ENCODE data around the gene UBR1. TPM values are rescaled to one million over a fixed set of nuclear protein-coding genes. Genes with fewer than 3 reads are reported as not detected.

The UBR1 gene
- total RNA-seq, 2 experiments from 2014 or later, result 19.8 to 33.5 TPM

- intact Hi-C loops (cut with micrococcal nuclease; ENCODE audit: unreplicated experiment), result no loop called here
- Histone ChIP-seq H3K4me2 (ENCODE audit: low read length) (no peak overlapping the region), H2AFZ (ENCODE audit: low read length) (no peak overlapping the region), H3K9me3 (ENCODE audit: low read length) (peaks cover 16% of the 10 kb centered on the region), H3K4me1 (ENCODE audit: insufficient read depth, low read length, poor library complexity, severe bottlenecking) (peaks cover 3% of the 10 kb centered on the region), H3K36me3 (ENCODE audit: insufficient read depth, low read length) (no peaks in the 10 kb centered on the region), H4K20me1 (ENCODE audit: insufficient read depth, low read length) (no peaks in the 10 kb centered on the region), H3K4me3 (ENCODE audit: low read depth, low read length, poor library complexity, severe bottlenecking) (no peak overlapping the region), H3K79me2 (ENCODE audit: insufficient read depth, low read depth, low read length) (no peaks in the 10 kb centered on the region), H3K9me2 (ENCODE audit: insufficient read depth, low read length) (no peaks in the 10 kb centered on the region), H3K27ac (ENCODE audit: low read depth, low read length, poor library complexity, severe bottlenecking) (no peak overlapping the region)
- no peak for TF ChIP-seq CTCF (conservative IDR thresholded peaks at IDR 0.05; ENCODE audit: low read length)
- TF ChIP-seq EZH2phosphoT487 (IDR thresholded peaks at IDR 0.05; ENCODE audit: borderline replicate concordance, low read depth, low read length), result no peak
- ChIA-PET CTCF (ENCODE audit: unreplicated experiment) (no interaction called here), POLR2A (interaction anchor here (0.7 kb wide), 1 partner anchor 382 kb away, joined by 3 read pairs; no protein-coding TSS in a partner anchor)
- no TSS peak for BruUV-seq (replicated peaks)
- no peak for DNase-seq (ENCODE audit: low spot score)
Observed at GRCh38 chr15:43127752-43128151, 21.9 kb upstream of the UBR1 start.

GRCh38 chr15:43126356-43126755, 20.5 kb upstream of the UBR1 start:
- intact Hi-C loops (cut with micrococcal nuclease; ENCODE audit: unreplicated experiment), result no loop called here
- no peak overlapping the region for H2AFZ ChIP-seq (ENCODE audit: low read length)
- ChIA-PET POLR2A (interaction anchor here (0.6 kb wide), 1 partner anchor 18 kb away, joined by 3 read pairs; no protein-coding TSS in a partner anchor), CTCF (ENCODE audit: unreplicated experiment) (no interaction called here)
- no peak overlapping the region for H3K4me2 ChIP-seq (ENCODE audit: low read length)
- H3K4me3 ChIP-seq (ENCODE audit: low read depth, low read length, poor library complexity, severe bottlenecking), result no peak overlapping the region
- no peaks in the 10 kb centered on the region for H3K9me2 ChIP-seq (ENCODE audit: insufficient read depth, low read length)
- no peaks in the 10 kb centered on the region for H3K4me1 ChIP-seq (ENCODE audit: insufficient read depth, low read length, poor library complexity, severe bottlenecking)
- H3K79me2 ChIP-seq (ENCODE audit: insufficient read depth, low read depth, low read length), result no peaks in the 10 kb centered on the region
- TF ChIP-seq EZH2phosphoT487 (IDR thresholded peaks at IDR 0.05; ENCODE audit: borderline replicate concordance, low read depth, low read length) (no peak), CTCF (conservative IDR thresholded peaks at IDR 0.05; ENCODE audit: low read length) (no peak)
- no TSS peak for BruUV-seq (replicated peaks)
- no peaks in the 10 kb centered on the region for H4K20me1 ChIP-seq (ENCODE audit: insufficient read depth, low read length)
- DNase-seq (ENCODE audit: low spot score), result no peak
- H3K9me3 ChIP-seq (ENCODE audit: low read length), result peaks cover 16% of the 10 kb centered on the region
- H3K27ac ChIP-seq (ENCODE audit: low read depth, low read length, poor library complexity, severe bottlenecking), result no peak overlapping the region
- H3K36me3 ChIP-seq (ENCODE audit: insufficient read depth, low read length), result no peaks in the 10 kb centered on the region

- no peak for DNase-seq (ENCODE audit: low spot score)
- H3K4me1 ChIP-seq (ENCODE audit: insufficient read depth, low read length, poor library complexity, severe bottlenecking), result no peaks in the 10 kb centered on the region
- no peak overlapping the region for H3K4me2 ChIP-seq (ENCODE audit: low read length)
- no peaks in the 10 kb centered on the region for H3K36me3 ChIP-seq (ENCODE audit: insufficient read depth, low read length)
- BruUV-seq (replicated peaks), result no TSS peak
- H4K20me1 ChIP-seq (ENCODE audit: insufficient read depth, low read length), result no peaks in the 10 kb centered on the region
- H2AFZ ChIP-seq (ENCODE audit: low read length), result no peak overlapping the region
- TF ChIP-seq CTCF (conservative IDR thresholded peaks at IDR 0.05; ENCODE audit: low read length) (no peak), EZH2phosphoT487 (IDR thresholded peaks at IDR 0.05; ENCODE audit: borderline replicate concordance, low read depth, low read length) (no peak)
- POLR2A ChIA-PET, result no interaction called here
- no peak overlapping the region for H3K4me3 ChIP-seq (ENCODE audit: low read depth, low read length, poor library complexity, severe bottlenecking)
- intact Hi-C loops (cut with micrococcal nuclease; ENCODE audit: unreplicated experiment), result no loop called here
- H3K79me2 ChIP-seq (ENCODE audit: insufficient read depth, low read depth, low read length), result no peaks in the 10 kb centered on the region
- H3K9me3 ChIP-seq (ENCODE audit: low read length), result peaks cover 16% of the 10 kb centered on the region
- H3K27ac ChIP-seq (ENCODE audit: low read depth, low read length, poor library complexity, severe bottlenecking), result no peak overlapping the region
- CTCF ChIA-PET (ENCODE audit: unreplicated experiment), result no interaction called here
- no peaks in the 10 kb centered on the region for H3K9me2 ChIP-seq (ENCODE audit: insufficient read depth, low read length)
Observed at GRCh38 chr15:43125100-43125661, 19.3 kb upstream of the UBR1 start.

All from OCI-LY7 (cell line).